Neural progenitor cell (in vitro differentiated cells): ENCODE results near the gene OR4N2.

Experiments
- EZH2 ChIP-seq: fragments of 200-600 bp; sonication (generic); IDR thresholded peaks from 2 replicates; pipeline ENCODE4 v1.6.1; 2017; ENCODE audit warnings: antibody characterized with exemption, mild to moderate bottlenecking, moderate library complexity
- EZH2phosphoT487 ChIP-seq: fragments of 200-600 bp; sonication (generic); IDR thresholded peaks from 2 replicates; pipeline ENCODE4 v1.6.1; 2017; ENCODE audit warnings: antibody characterized with exemption
- TF ChIP-seq, protein P1 (sequence below): fragments of 200-600 bp; sonication (generic); IDR thresholded peaks from 2 replicates; pipeline ENCODE4 v1.5.1; 2017; ENCODE audit warnings: antibody characterized with exemption, mild to moderate bottlenecking

DNA sequence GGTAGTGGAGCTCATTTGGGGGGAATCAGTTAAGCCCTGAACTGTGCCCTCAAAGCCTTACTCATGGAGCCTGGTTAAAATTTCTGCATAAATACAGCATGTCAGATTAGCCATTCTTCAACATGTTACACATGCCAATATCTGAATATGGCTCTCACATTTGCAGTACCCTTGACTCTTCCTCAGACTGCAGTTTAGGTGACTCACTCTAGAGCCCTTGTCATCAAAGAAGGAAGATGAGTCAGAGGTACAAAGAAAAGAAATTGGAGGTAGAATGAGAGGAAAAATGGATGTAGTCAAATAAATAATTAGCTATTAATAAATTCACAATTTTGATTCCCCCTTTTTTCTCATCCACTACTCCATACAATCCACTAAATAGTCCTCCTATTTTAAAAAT lies 47.8 kb downstream of the OR4N2 start:
- TF ChIP-seq, protein P1, sequence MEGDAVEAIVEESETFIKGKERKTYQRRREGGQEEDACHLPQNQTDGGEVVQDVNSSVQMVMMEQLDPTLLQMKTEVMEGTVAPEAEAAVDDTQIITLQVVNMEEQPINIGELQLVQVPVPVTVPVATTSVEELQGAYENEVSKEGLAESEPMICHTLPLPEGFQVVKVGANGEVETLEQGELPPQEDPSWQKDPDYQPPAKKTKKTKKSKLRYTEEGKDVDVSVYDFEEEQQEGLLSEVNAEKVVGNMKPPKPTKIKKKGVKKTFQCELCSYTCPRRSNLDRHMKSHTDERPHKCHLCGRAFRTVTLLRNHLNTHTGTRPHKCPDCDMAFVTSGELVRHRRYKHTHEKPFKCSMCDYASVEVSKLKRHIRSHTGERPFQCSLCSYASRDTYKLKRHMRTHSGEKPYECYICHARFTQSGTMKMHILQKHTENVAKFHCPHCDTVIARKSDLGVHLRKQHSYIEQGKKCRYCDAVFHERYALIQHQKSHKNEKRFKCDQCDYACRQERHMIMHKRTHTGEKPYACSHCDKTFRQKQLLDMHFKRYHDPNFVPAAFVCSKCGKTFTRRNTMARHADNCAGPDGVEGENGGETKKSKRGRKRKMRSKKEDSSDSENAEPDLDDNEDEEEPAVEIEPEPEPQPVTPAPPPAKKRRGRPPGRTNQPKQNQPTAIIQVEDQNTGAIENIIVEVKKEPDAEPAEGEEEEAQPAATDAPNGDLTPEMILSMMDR, result no peak
- TF ChIP-seq EZH2phosphoT487 (no peak), EZH2 (no peak)
